K562 (cell line): Measurements from ENCODE around the gene MOK. TPM values are rescaled to one million over a fixed set of nuclear protein-coding genes. Genes with fewer than 3 reads are reported as not detected.

ENCODE experiments used
- CBX2 ChIP-seq: fragments of 200-600 bp; sonication (generic); IDR thresholded peaks from one replicate; pipeline ENCODE4 v1.6.1; 2012; ENCODE audit warnings: mild to moderate bottlenecking, low read length, inconsistent platforms; ENCODE audit not compliant: insufficient read depth, poor library complexity, severe bottlenecking
- RBM39 ChIP-seq: fragments of 200-400 bp; formaldehyde crosslinking; optimal IDR thresholded peaks from 2 replicates; pipeline ENCODE3; 2018; ENCODE audit warnings: low read depth, low read length
- polyA plus RNA-seq, 8 experiments: library from polyadenylated mRNA; depleted of rRNA in 4 of 8; stranded (reverse) in 5 of 8; unstranded in 3 of 8; fragments of >200 nt; fragmentation: Nextera tagmentation in 2 of 8; fragmentation: Illumina TruSeq in 1 of 8; extraction: Ambion mirVana in 2 of 8; extraction: Trizol in 1 of 8; gene quantifications; 2 replicates each; pipeline versions ENCODE4 v1.2.1 to v1.2.3, GENCODE V29; 2011 to 2014; ENCODE audit warnings: inconsistent platforms in 1 of 8, missing spikeins in 1 of 8
- total RNA-seq, 7 experiments: library from RNA; depleted of rRNA in 6 of 7; stranded (reverse); fragments of >200 nt in 6 of 7; fragmentation: Illumina TruSeq in 2 of 7; extraction: Trizol in 2 of 7; gene quantifications; 2 replicates each; pipeline versions ENCODE4 v1.2.1 to v1.2.3, GENCODE V29; 2011 to 2021; ENCODE audit warnings: low replicate concordance in 1 of 7
- TF ChIP-seq, protein P1 (sequence below): fragments of 450-650 bp; IDR thresholded peaks from 2 replicates; pipeline ENCODE4 v1.6.1; 2016; ENCODE audit warnings: mild to moderate bottlenecking, moderate library complexity

The MOK gene
- total and polyA plus RNA-seq, 9 of the 15 experiments (the other 6 are each of a cell fraction or from before 2014, with no cell fraction given), result 1.3 to 8.4 (median 5.3) TPM

DNA sequence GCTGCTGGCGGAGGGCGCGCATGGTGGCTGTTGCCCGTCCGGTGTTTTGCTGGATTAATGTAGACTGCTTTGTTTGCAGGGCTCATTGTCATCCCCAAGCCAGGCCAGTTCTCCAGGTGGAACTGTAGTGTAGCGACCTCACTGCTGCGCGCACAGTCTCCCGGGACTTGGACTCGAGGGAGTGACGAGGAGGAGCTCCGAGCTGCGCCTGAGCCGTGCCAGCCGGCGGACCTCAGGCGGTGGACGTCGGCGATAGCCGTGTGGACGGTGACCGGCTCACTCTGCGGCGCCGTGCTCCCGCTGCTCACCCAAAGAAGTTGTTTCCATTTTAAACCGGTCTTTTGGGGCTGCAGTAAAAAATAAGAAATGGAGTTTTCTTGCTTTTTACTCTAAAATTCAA, 82.2 kb downstream of the MOK start (continued):
- TF ChIP-seq, protein P1, sequence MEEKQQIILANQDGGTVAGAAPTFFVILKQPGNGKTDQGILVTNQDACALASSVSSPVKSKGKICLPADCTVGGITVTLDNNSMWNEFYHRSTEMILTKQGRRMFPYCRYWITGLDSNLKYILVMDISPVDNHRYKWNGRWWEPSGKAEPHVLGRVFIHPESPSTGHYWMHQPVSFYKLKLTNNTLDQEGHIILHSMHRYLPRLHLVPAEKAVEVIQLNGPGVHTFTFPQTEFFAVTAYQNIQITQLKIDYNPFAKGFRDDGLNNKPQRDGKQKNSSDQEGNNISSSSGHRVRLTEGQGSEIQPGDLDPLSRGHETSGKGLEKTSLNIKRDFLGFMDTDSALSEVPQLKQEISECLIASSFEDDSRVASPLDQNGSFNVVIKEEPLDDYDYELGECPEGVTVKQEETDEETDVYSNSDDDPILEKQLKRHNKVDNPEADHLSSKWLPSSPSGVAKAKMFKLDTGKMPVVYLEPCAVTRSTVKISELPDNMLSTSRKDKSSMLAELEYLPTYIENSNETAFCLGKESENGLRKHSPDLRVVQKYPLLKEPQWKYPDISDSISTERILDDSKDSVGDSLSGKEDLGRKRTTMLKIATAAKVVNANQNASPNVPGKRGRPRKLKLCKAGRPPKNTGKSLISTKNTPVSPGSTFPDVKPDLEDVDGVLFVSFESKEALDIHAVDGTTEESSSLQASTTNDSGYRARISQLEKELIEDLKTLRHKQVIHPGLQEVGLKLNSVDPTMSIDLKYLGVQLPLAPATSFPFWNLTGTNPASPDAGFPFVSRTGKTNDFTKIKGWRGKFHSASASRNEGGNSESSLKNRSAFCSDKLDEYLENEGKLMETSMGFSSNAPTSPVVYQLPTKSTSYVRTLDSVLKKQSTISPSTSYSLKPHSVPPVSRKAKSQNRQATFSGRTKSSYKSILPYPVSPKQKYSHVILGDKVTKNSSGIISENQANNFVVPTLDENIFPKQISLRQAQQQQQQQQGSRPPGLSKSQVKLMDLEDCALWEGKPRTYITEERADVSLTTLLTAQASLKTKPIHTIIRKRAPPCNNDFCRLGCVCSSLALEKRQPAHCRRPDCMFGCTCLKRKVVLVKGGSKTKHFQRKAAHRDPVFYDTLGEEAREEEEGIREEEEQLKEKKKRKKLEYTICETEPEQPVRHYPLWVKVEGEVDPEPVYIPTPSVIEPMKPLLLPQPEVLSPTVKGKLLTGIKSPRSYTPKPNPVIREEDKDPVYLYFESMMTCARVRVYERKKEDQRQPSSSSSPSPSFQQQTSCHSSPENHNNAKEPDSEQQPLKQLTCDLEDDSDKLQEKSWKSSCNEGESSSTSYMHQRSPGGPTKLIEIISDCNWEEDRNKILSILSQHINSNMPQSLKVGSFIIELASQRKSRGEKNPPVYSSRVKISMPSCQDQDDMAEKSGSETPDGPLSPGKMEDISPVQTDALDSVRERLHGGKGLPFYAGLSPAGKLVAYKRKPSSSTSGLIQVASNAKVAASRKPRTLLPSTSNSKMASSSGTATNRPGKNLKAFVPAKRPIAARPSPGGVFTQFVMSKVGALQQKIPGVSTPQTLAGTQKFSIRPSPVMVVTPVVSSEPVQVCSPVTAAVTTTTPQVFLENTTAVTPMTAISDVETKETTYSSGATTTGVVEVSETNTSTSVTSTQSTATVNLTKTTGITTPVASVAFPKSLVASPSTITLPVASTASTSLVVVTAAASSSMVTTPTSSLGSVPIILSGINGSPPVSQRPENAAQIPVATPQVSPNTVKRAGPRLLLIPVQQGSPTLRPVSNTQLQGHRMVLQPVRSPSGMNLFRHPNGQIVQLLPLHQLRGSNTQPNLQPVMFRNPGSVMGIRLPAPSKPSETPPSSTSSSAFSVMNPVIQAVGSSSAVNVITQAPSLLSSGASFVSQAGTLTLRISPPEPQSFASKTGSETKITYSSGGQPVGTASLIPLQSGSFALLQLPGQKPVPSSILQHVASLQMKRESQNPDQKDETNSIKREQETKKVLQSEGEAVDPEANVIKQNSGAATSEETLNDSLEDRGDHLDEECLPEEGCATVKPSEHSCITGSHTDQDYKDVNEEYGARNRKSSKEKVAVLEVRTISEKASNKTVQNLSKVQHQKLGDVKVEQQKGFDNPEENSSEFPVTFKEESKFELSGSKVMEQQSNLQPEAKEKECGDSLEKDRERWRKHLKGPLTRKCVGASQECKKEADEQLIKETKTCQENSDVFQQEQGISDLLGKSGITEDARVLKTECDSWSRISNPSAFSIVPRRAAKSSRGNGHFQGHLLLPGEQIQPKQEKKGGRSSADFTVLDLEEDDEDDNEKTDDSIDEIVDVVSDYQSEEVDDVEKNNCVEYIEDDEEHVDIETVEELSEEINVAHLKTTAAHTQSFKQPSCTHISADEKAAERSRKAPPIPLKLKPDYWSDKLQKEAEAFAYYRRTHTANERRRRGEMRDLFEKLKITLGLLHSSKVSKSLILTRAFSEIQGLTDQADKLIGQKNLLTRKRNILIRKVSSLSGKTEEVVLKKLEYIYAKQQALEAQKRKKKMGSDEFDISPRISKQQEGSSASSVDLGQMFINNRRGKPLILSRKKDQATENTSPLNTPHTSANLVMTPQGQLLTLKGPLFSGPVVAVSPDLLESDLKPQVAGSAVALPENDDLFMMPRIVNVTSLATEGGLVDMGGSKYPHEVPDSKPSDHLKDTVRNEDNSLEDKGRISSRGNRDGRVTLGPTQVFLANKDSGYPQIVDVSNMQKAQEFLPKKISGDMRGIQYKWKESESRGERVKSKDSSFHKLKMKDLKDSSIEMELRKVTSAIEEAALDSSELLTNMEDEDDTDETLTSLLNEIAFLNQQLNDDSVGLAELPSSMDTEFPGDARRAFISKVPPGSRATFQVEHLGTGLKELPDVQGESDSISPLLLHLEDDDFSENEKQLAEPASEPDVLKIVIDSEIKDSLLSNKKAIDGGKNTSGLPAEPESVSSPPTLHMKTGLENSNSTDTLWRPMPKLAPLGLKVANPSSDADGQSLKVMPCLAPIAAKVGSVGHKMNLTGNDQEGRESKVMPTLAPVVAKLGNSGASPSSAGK, result no peak
- no peak for TF ChIP-seq RBM39
- TF ChIP-seq CBX2, result no peak
